Measurements from ENCODE around the gene EFEMP2.

Gene EFEMP2

GRCh38 chr11:65918211-65919140 is 45.9 kb upstream of the EFEMP2 start, which contains the start of gene C11orf68 (continued):
- TF ChIP-seq CSRNP3 (CRISPR knock-in tag; IDR thresholded peaks at IDR 0.05), result no peak
- TF ChIP-seq GLIS3 (CRISPR knock-in tag; IDR thresholded peaks at IDR 0.05), result no peak
- no peak for TF ChIP-seq OSR1 (CRISPR knock-in tag; IDR thresholded peaks at IDR 0.05)
- no peak for TF ChIP-seq TCF4 (CRISPR knock-in tag; IDR thresholded peaks at IDR 0.05; ENCODE audit: borderline replicate concordance)
- no peak for TF ChIP-seq ZNF565 (CRISPR knock-in tag; conservative IDR thresholded peaks at IDR 0.05; ENCODE audit: low read depth)
- no peak for TF ChIP-seq SNAI2 (CRISPR knock-in tag; IDR thresholded peaks at IDR 0.05)
- no peak for TF ChIP-seq ZNF70 (CRISPR knock-in tag; IDR thresholded peaks at IDR 0.05)
- TF ChIP-seq ARNTL (CRISPR knock-in tag; IDR thresholded peaks at IDR 0.05; ENCODE audit: borderline replicate concordance, low read depth), result no peak
- TF ChIP-seq RARB (CRISPR knock-in tag; IDR thresholded peaks at IDR 0.05), result no peak
- TF ChIP-seq ZFP30 (CRISPR knock-in tag; IDR thresholded peaks at IDR 0.05), result no peak
- no peak for TF ChIP-seq TSHZ2 (CRISPR knock-in tag; IDR thresholded peaks at IDR 0.05)
- no peak for TF ChIP-seq CSDC2 (CRISPR knock-in tag; IDR thresholded peaks at IDR 0.05)

DNA sequence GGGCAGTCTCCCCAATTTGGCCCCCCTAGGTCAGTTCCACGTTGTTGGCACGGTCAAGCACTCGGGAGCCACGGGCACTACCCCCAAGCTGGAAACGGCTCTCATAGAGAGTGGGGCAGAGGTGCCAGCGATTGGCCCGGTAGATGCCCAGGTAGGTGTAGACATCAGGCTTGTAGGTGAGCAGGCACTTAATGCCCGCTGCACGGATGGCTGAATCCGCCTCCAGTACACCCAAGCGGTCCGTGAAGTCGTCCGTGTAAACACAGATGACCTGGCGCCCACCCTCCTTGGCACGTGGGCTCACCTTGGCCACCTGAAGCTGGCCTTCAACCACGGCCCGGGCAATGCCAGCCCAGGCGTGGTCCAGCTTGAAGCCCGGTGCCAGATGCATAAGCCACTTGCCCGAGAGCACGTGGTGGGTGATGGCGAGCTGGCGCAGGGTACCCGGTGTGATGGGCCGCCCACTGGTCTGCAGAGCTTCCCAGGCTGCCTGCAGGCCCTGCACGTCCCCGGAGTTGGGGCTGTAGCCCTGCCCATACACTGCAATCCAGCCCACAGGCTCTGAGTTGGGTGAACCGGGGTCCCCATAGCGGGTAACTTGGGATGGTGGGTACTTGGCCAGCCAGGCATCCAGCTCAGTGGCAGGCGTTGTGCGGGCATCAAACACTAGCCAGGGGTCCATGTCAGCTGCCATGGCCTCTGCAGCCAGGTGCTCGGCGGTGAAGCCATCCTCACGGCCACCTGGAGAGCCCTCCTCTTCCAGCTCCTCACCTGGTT is 45.0 kb upstream of the EFEMP2 start:
- TF ChIP-seq OSR1 (CRISPR knock-in tag; IDR thresholded peaks at IDR 0.05) (no peak), CSDC2 (CRISPR knock-in tag; IDR thresholded peaks at IDR 0.05) (no peak), SNAI2 (CRISPR knock-in tag; IDR thresholded peaks at IDR 0.05) (no peak), ZNF8 (CRISPR knock-in tag; IDR thresholded peaks at IDR 0.05) (no peak), ZNF70 (CRISPR knock-in tag; IDR thresholded peaks at IDR 0.05) (no peak), TSHZ2 (CRISPR knock-in tag; IDR thresholded peaks at IDR 0.05) (no peak), ARNTL (CRISPR knock-in tag; IDR thresholded peaks at IDR 0.05; ENCODE audit: borderline replicate concordance, low read depth) (no peak), BACH2 (CRISPR knock-in tag; IDR thresholded peaks at IDR 0.05; ENCODE audit: borderline replicate concordance) (no peak), TOX (CRISPR knock-in tag; IDR thresholded peaks at IDR 0.05; ENCODE audit: borderline replicate concordance) (no peak), PPARA (CRISPR knock-in tag; IDR thresholded peaks at IDR 0.05; ENCODE audit: borderline replicate concordance) (no peak), ZC3H10 (CRISPR knock-in tag; IDR thresholded peaks at IDR 0.05) (no peak), ZNF565 (CRISPR knock-in tag; conservative IDR thresholded peaks at IDR 0.05; ENCODE audit: low read depth) (no peak), CSRNP3 (CRISPR knock-in tag; IDR thresholded peaks at IDR 0.05) (no peak), POU6F1 (CRISPR knock-in tag; IDR thresholded peaks at IDR 0.05; ENCODE audit: borderline replicate concordance, low read depth) (no peak), RARB (CRISPR knock-in tag; IDR thresholded peaks at IDR 0.05) (no peak), ZFP3 (CRISPR knock-in tag; IDR thresholded peaks at IDR 0.05) (no peak)
- TF ChIP-seq, protein P1, sequence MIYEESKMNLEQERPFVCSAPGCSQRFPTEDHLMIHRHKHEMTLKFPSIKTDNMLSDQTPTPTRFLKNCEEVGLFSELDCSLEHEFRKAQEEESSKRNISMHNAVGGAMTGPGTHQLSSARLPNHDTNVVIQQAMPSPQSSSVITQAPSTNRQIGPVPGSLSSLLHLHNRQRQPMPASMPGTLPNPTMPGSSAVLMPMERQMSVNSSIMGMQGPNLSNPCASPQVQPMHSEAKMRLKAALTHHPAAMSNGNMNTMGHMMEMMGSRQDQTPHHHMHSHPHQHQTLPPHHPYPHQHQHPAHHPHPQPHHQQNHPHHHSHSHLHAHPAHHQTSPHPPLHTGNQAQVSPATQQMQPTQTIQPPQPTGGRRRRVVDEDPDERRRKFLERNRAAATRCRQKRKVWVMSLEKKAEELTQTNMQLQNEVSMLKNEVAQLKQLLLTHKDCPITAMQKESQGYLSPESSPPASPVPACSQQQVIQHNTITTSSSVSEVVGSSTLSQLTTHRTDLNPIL (CRISPR knock-in tag; IDR thresholded peaks at IDR 0.05; ENCODE audit: low read depth), result no peak
- no peak for ATAC-seq
